Measurements from ENCODE around the gene UBA52. TPM values are rescaled to one million over a fixed set of nuclear protein-coding genes. Genes with fewer than 3 reads are reported as not detected.

Gene UBA52
- total and polyA plus RNA-seq, 2 of the 13 experiments (the other 11 are each of a cell fraction or from before 2014, with no cell fraction given), result 959 to 1,782 TPM

- TF ChIP-seq PHF20 (CRISPR knock-in tag; IDR thresholded peaks at IDR 0.05) (peak; percentile 72; the same call in 1 of the 2 replicates), MEIS1 (CRISPR knock-in tag; IDR thresholded peaks at IDR 0.05; ENCODE audit: borderline replicate concordance) (no peak), ZNF615 (CRISPR knock-in tag; IDR thresholded peaks at IDR 0.05; ENCODE audit: borderline replicate concordance) (no peak), TERF1 (CRISPR knock-in tag; IDR thresholded peaks at IDR 0.05) (no peak), MZF1 (CRISPR knock-in tag; IDR thresholded peaks at IDR 0.05; ENCODE audit: borderline replicate concordance) (no peak), AGO1 (IDR thresholded peaks at IDR 0.05; ENCODE audit: low read depth, low read length, poor library complexity, severe bottlenecking) (no peak), THAP11 (CRISPR knock-in tag; IDR thresholded peaks at IDR 0.05) (peak; percentile 87), ZNF724P (CRISPR knock-in tag; IDR thresholded peaks at IDR 0.05; ENCODE audit: borderline replicate concordance) (no peak), ZHX1 (CRISPR knock-in tag; IDR thresholded peaks at IDR 0.05; ENCODE audit: low read depth) (peak; percentile 55; the same call in 1 of the 2 replicates), ZNF138 (CRISPR knock-in tag; IDR thresholded peaks at IDR 0.05; ENCODE audit: low read depth) (no peak), KAT7 (CRISPR knock-in tag; IDR thresholded peaks at IDR 0.05; ENCODE audit: borderline replicate concordance) (no peak), GATAD2A (CRISPR knock-in tag; IDR thresholded peaks at IDR 0.05) (peak; percentile 72), EZH2 (conservative IDR thresholded peaks at IDR 0.05; ENCODE audit: low read depth, low read length) (no peak), ZNF644 (CRISPR knock-in tag; IDR thresholded peaks at IDR 0.05; ENCODE audit: low read depth) (no peak), ZNF30 (CRISPR knock-in tag; IDR thresholded peaks at IDR 0.05) (no peak), SALL2 (CRISPR knock-in tag; IDR thresholded peaks at IDR 0.05) (peak; percentile 80), ZNF747 (CRISPR knock-in tag; IDR thresholded peaks at IDR 0.05; ENCODE audit: borderline replicate concordance) (no peak), ZMYM4 (CRISPR knock-in tag; IDR thresholded peaks at IDR 0.05) (no peak), TBL1XR1 (IDR thresholded peaks at IDR 0.05; ENCODE audit: borderline replicate concordance, low read length, partially characterized antibody) (no peak), ELK4 (CRISPR knock-in tag; IDR thresholded peaks at IDR 0.05; ENCODE audit: borderline replicate concordance) (no peak)
- TF ChIP-seq, protein P1, sequence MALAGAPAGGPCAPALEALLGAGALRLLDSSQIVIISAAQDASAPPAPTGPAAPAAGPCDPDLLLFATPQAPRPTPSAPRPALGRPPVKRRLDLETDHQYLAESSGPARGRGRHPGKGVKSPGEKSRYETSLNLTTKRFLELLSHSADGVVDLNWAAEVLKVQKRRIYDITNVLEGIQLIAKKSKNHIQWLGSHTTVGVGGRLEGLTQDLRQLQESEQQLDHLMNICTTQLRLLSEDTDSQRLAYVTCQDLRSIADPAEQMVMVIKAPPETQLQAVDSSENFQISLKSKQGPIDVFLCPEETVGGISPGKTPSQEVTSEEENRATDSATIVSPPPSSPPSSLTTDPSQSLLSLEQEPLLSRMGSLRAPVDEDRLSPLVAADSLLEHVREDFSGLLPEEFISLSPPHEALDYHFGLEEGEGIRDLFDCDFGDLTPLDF (CRISPR knock-in tag; IDR thresholded peaks at IDR 0.05), result peak; percentile 75; the same call in 1 of the 2 replicates
- TF ChIP-seq, protein P2, sequence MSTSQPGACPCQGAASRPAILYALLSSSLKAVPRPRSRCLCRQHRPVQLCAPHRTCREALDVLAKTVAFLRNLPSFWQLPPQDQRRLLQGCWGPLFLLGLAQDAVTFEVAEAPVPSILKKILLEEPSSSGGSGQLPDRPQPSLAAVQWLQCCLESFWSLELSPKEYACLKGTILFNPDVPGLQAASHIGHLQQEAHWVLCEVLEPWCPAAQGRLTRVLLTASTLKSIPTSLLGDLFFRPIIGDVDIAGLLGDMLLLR (CRISPR knock-in tag; IDR thresholded peaks at IDR 0.05), result no peak
Observed at GRCh38 chr19:18557411-18558201, 14.1 kb upstream of the UBA52 start, which contains the start of gene KXD1 (continued).
